Stimulated activated CD8-positive, alpha-beta memory T cell treated with anti-CD3 and anti-CD28 coated beads, Interleukin-12 subunit alpha, Interleukin-12 subunit beta, amount 100 ng/mL, for 24 hours (primary cell): Measurements from ENCODE around the gene SLF2.

Experiments
- DNase-seq: peaks from one replicate; pipeline ENCODE4 v3.0.0-alpha.2; 2020; ENCODE audit errors: extremely low read depth

Gene SLF2

DNA sequence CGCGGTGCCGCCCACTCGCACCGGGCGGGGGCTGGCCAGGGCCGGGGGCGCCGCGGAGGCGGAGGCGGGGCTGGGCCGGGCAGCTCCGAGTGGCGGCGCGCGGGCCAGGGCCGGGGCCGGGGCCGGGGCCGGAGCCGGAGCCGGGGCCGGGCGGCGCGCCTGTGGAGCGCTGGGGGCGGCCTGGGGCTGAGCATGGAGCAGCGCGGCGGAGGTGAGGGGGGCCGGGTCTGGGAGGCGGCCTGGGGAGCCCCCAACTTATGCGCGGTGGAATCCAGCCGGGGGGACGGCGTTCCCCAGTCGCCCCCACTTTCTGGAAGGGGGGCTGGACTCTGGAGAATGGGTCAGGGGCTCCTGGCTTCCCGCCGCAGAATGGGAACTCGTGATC lies 87.0 kb downstream of the SLF2 start, which contains the start of gene LZTS2:
Gene LZTS2, plus strand, starts transcription at position 67 of the 385 bp plus-strand sequence. CDS start 2,731 bp downstream, outside the sequence.
- no peak for DNase-seq

- DNase-seq, result no peak
Measured at GRCh38 chr10:101000127-101000914, 87.6 kb downstream of the SLF2 start.

- no peak for DNase-seq
Measured at GRCh38 chr10:101000915-101001658, 88.3 kb downstream of the SLF2 start.

DNA sequence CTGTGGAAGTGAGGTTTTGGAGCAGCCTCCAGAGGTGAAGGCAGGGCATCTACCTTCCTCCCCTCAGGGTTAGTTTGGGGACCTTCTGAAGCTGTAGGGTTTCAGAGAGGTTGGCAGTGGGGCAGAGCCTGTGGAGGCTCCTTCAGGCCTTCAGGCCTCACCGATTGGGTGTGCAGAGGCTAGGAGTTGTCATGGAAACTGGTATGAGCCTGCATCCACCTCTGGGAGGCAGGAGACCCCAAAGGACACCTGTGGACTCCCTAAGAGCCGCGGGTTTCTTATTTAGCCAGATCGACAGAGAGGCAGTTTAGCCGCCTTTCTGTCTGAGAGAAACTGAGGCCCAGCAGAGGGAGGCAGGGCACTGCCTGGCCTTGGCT lies 88.9 kb downstream of the SLF2 start:
- no peak for DNase-seq

GRCh38 chr10:101002456-101002855 lies 89.7 kb downstream of the SLF2 start:
- no peak for DNase-seq

- DNase-seq, result no peak
Measured at GRCh38 chr10:101003639-101004206, 91.0 kb downstream of the SLF2 start.

GRCh38 chr10:101005361-101005760 lies 92.6 kb downstream of the SLF2 start:
- DNase-seq, result no peak

GRCh38 chr10:101005869-101006567 lies 93.3 kb downstream of the SLF2 start:
- DNase-seq, result no peak

- no peak for DNase-seq
Measured at GRCh38 chr10:101006593-101007098, 93.9 kb downstream of the SLF2 start.

DNA sequence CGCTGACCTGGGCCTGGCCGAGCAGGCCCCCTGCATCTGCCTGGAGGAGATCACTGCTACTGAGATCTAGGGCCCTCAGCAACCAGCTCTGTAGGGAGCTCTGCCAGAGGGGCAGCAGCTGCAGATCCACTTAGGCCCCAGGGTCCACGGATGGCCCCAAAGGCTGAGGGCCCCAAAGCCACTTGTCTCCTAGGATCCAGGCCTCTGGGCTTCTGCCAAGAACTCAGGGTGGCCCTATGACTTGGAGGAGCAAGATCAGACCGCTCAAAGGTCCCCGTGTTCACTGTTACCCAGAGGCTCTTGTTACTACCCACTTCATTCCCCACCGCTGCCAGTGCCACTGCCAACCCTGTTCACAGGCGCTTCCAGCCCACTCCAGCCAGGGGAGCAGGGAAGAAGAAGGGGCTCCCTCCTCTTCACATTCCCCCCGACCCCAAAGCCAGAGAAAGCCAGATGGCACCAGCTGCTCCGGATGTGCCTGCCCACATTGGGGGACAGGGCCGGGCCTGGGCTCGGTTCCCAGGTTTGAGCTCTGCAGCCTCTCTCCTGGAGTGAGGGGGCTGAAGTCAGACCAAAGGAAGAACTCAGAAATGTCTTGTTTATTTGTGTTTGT lies 94.4 kb downstream of the SLF2 start:
- no peak for DNase-seq

- no peak for DNase-seq
Measured at GRCh38 chr10:101007915-101008822, 95.4 kb downstream of the SLF2 start.

DNA sequence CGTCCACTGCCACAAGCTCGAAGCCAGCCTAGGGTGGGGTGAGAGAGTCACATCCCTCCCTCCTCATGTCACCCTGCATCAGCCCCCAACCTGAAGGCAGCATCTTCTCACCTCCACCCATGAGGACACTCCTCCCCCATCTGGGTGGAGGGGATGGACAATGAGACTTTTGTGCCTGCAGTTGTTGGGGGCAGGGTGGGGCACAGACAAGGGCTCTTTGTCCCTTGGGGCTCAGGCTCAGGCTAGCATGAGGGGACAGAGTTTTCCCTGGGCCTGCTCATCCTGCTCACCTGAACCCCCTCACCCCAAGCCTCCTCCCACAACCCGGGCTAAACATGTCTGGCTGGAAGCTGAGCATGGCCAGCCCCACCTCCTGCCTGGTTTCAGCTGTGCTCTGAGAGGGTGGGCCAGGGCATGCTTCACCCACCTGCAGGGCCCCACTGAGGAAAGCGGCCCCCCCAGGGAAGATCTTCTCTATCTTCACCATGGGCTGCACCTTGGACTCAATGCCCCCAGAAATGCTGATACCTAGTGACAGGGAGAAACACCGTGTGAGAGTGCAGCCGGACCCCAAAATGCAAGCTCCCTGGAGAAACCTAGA lies 96.2 kb downstream of the SLF2 start:
- DNase-seq, result no peak

DNA sequence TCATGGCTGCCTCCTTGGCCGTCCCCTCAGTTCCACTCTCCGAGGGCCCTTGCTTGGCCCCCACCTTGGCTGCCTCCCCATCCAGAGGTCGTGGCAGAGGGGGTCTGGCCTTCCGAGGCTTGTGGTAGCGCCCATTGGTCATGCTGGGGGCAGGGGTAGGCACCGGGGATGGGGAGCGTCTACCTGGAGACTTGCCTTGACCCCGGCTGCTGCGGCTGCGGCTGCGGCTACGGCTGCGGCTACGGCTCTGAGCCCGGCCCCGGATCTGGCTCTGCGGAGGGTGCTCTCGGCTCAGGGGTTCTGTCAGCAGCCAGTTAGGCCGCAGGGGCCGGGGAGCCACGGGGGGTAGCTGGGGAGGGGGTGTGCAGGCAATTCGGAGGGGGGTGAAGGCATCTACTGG lies 97.6 kb downstream of the SLF2 start:
- DNase-seq, result no peak

DNA sequence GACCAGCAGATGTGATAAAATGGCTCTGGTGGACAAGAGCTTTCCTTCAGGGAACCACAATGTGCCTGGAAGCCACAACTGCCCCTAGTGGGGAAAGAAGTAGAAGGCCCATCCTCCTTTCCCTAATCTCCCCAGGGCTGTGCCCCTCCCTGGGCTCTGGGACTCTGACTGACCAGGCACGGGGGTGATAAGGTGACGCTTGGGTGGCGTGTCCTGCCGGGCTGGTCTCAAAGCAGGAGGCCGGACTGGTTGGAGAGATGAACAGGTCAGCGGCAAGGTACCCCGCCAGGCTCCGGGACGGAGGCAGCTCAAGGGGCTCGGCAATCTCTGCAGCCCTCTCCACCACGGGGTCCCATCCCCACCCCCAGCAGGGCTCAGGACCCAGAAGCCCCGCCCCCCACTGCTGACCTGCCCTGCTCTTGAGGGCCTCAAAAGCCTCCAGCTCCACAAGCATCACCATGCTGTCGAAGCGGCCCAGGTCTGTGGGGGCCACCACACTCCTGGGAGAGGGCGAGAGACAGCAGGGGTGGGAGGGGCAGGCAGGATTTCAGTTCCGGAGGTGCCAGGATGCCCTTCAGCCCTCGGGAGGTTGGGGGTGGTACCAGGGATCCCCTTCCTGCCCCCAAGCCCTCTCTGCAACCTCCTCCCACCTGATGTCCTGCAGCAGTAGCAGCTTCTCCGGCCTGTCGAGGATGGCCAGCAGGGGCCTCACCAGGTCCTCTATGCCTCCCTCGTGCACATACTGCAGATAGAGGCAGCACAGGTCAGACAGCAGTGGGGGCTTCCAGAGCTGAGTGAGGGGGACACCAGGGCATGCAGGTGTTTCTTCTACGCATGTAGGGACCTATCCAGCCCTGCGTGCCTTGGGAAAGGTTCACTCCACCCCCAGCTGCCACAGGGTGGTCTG lies 99.0 kb downstream of the SLF2 start:
- no peak for DNase-seq

GRCh38 chr10:101012525-101013364 lies 100.0 kb downstream of the SLF2 start:
- DNase-seq, result no peak

DNA sequence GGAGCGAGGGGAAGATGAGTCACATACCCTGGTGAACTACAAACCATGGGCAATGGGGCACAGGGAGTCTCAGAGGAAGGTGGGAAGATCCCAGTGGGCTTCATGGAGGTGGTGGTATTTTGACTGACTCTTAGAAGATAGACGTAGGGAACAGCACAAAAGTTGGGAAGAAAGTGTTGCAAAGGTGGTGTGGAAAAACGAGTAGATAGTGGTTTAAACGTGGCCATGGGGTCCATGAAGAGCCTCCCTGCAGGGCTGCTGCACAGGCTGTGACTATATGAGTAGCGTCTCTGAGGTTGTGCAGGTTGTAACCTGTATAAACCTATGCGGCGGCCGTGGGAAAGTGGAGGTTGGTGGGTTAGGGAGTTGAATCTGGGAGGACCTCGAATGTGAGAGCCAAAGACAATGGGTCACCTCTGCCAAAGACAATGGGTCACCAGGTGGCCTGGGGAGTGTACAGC lies 100.6 kb downstream of the SLF2 start:
- DNase-seq, result no peak

- DNase-seq, result no peak
Measured at GRCh38 chr10:101014230-101014884, 101.6 kb downstream of the SLF2 start.
